ENCODE data around the gene RTBDN. TPM values are rescaled to one million over a fixed set of nuclear protein-coding genes. Genes with fewer than 3 reads are reported as not detected.

RTBDN gene
- 0.93 TPM for polyA plus RNA-seq (2012; ENCODE audit: insufficient read depth, insufficient read length)

DNA sequence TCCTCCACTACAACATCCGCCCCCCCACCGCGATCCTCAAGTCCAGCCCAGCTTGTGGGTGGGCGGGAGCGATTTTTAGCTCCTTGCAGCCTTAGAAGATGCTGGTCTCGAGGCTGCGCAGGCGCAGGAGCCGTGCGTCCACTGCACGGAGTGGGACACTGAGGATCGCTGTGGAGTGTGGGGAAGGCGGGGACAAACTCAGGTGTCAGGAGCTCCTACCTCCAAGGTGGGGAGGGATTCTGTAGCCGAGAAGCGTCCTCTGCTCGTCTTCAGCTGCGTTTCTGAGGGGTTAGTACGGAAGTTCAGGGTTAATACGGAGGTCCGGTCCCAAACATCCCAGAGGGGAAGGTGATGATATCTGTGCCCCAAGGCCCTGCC lies at the start of gene RTBDN:
TSS of gene RTBDN (minus strand) at position 14 of the 378 bp plus-strand sequence. CDS start 4,600 bp downstream, outside the sequence.
- H3K4me3 ChIP-seq (ENCODE audit: low read length): peak within 1 kb of the TSS; percentile 49
- no peak for DNase-seq (ENCODE audit: low read depth, low spot score)

DNA sequence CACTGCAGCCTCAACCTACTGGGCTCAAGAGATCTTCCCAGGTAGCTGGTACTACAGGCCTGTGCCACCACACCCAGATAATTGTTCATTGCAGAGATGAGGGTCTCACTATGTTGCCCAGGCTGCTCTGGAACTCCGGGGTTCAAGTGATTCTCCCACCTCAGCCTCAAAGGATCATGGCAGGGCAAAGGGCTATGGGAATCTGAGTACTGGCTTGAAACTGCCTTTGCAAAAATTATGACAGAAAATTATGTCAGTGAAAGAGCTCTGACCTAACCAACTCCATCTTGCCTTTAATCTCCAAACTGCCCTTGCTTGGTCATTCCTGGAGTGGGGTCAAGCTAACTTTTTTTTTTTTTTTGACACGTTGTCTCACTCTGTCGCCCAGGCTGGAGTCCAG lies 48.2 kb upstream of the RTBDN start:
- DNase-seq (ENCODE audit: low read depth, low spot score): no peak
- no peak overlapping the region for H3K4me3 ChIP-seq (ENCODE audit: low read length)

DNA sequence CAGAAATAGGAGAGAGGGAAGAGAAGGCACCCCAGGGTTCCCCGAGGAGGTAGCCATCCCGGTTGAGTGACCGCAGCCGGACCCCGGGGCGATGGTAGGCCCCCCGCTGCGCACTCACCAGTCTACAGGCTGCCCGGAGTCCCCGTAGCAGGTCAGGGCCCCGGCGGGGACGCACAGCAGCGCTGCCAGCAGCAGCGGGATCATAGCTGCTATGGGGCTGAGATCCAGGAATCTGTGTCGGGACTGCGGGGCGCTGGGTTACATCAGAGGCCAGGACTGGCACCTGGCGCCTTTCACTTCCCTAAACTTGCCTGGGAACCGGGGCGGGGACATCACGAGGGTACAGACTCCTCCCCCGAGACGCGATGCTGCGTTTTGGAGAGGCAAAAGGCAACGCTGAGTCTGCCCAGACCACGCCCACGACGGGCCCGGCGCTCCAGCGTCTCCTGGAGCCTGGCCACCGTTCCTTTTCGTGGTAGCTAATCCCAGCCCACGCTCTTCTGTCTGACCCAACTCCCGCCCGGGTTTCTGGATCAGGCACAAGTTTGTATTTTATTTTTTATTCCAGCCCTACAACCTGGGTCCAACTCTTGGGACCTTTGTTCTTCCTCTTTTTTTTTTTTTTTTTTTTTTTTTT lies 46.9 kb upstream of the RTBDN start, which contains the start of gene DNASE2:
TSS of gene DNASE2 (minus strand) at position 278 of the 637 bp plus-strand sequence. CDS start at position 204, 74 bp downstream.
- H3K4me3 ChIP-seq (ENCODE audit: low read length): peak within 1 kb of the TSS; percentile 75
- peak; percentile 88 for DNase-seq (ENCODE audit: low read depth, low spot score)

DNA sequence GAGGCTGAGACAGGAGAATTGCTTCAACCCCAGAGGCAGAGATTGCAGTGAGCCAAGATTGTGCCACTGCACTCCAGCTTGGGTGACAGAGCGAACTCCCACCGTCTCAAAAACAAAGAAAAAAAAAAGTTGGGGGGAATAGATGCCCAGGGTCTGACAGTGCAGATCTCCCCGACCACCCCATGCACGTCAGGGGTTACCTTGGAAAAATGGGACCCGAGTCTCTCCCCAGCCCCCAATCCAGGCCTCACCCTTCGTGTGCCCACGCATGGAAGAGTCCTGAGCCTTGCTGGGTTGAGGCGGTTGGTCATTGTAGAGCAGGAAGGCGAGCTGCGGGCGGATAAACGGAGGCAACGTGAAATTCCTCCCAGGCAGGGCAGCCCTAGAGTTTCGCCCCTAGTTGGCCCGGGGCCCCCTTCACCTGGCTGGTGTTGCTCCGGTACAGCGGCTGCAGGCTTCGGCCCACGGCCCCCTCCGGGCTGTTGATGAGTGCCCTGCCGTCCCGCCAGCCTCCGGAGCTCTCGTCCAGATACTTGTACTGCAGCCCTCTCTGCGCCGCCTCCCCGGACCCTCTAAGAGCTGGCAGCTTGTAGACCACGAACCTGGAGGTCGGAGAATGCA lies 46.3 kb upstream of the RTBDN start:
- no peak for DNase-seq (ENCODE audit: low read depth, low spot score)
- H3K4me3 ChIP-seq (ENCODE audit: low read length): peak overlapping the region; percentile 75

DNA sequence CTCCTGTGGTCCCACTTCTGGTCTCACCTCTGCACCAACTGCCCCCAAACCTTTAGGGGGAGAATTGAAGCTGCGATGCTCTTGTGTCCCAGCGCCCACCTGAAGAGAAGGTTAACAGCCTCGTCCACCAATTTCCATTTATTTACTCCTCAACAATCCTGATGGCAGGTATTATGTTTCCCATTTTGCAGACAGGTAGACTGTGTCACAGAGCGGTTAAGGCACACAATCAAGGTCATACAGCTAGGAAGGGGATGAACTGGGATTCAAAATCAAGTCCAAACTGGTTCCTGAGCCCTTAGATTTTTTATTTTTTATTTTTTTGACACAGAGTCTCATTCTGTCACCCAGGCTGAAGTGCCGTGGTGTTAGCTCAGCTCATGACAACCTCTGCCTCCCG lies 40.7 kb upstream of the RTBDN start:
- no peak overlapping the region for H3K4me3 ChIP-seq (ENCODE audit: low read length)
- no peak for DNase-seq (ENCODE audit: low read depth, low spot score)

DNA sequence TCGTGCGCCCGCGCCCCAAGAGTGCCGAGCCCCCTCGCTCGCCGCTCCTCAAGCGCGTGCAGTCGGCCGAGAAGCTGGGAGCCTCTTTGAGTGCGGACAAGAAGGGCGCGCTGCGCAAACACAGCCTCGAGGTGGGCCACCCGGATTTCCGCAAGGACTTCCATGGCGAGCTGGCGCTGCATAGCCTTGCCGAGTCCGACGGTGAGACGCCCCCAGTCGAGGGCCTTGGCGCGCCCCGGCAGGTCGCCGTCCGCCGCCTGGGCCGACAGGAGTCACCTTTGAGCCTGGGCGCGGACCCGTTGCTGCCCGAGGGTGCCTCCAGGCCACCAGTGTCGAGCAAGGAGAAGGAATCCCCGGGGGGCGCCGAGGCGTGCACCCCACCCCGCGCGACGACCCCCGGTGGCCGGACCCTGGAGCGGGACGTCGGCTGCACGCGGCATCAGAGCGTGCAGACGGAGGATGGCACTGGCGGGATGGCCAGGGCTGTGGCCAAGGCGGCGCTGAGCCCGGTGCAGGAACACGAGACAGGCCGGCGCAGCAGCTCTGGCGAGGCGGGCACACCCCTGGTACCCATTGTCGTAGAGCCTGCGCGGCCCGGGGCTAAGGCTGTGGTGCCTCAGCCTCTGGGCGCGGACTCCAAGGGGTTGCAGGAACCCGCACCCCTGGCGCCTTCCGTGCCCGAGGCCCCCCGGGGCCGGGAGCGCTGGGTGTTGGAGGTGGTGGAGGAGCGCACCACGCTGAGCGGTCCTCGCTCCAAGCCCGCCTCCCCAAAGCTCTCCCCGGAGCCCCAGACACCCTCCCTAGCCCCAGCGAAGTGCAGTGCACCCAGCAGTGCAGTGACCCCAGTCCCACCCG lies 39.7 kb upstream of the RTBDN start:
- no peak overlapping the region for H3K4me3 ChIP-seq (ENCODE audit: low read length)
- DNase-seq (ENCODE audit: low read depth, low spot score): no peak

DNA sequence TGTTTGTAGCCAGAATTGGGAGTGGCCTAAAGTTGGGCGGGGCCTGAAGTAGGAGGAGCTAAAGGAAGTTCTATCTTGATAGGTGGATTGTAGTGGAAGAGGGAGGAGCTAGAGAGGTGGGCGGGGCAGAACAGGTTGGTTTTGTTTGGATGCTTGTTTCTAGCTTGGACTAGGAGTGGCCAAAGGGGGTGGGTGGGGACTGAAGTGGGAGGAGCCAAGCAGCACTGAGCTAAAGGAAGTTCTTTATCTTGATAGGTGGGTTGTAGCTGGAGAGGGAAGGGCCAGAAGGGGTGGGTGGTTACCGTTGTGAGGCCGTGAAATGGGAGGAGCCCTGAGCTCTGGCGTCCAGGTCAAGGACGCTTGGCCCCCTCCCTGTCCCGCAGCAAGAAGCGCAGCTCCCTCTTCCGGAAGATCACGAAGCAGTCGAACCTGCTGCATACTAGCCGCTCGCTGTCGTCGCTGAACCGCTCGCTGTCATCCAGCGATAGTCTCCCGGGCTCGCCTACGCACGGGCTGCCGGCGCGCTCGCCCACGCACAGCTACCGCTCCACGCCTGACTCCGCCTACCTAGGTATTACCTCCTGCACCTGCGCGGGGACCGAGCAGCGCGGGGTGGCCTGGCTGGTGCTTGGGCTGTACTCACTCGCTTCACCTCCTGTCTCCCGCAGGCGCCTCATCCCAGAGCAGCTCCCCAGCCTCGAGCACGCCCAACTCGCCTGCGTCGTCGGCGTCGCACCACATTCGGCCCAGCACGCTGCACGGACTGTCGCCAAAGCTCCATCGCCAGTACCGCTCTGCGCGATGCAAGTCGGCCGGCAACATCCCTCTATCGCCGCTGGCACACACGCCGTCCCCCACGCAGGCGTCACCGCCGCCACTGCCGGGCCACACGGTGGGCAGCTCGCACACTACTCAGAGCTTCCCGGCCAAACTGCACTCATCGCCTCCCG lies 38.8 kb upstream of the RTBDN start:
- H3K4me3 ChIP-seq (ENCODE audit: low read length): no peak overlapping the region
- DNase-seq (ENCODE audit: low read depth, low spot score): peak; percentile 54

DNA sequence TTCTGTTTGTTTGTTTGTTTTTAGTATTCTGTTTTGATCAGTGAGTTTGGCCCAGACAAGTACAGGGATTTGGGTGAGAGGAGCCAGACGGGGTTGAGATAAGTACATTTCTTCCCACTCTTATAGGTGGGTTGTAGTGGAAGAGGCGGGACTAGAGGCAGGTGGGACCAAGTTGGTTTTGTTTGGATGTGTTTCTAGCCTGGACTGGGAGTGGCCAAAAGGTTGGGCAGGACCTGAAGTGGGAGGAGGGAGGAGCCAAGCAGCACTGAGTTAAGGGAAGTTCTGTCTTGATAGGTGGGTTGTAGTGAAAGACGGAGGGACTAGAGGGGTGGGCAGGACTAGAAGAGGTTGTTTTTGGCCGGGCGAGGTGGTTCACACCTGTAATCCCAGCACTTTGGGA lies 37.9 kb upstream of the RTBDN start:
- DNase-seq (ENCODE audit: low read depth, low spot score): no peak
- no peak overlapping the region for H3K4me3 ChIP-seq (ENCODE audit: low read length)

DNA sequence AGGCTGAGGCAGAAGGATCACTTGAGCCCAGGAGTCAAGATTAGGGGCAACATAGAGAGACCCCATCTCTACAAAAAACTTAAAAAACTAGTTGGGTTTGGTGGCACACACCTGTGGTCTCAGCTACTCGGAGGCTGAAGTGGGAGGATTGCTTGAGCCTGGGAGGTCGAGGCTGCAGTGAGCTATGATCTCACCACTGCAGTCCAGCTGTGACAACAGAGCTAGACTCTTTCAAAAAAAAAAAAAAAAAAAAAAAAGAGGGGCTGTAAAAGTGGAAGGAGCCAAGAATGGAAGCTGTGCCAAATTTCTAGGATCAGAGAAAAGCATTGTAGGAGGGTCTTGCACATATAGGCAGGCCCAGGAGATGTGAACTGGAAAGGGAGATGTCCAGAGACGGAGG lies 37.3 kb upstream of the RTBDN start:
- DNase-seq (ENCODE audit: low read depth, low spot score): no peak
- H3K4me3 ChIP-seq (ENCODE audit: low read length): no peak overlapping the region

DNA sequence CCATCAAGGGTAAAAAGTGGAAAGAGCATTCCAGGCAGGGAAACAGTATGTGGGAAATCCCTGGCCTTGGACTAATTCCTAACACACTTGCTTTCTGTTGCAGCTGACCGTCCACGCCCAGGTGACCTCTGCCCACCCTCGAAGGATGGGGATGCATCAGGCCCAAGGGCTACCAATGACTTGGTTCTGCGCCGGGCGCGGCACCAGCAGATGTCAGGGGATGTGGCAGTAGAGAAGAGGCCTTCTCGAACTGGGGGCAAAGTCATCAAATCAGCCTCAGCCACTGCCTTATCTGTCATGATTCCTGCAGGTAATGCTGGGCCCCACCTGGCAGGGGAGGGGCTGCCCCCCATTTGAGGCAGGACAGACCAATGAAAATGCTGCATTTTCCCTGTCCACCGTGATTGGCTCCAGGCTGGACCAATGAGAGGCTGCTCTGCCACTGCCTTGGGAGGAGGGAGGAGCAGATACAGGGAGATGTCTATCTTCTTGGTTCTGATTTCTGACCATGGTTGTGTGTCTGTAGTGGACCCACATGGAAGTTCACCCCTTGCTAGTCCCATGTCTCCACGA lies 34.2 kb upstream of the RTBDN start:
- no peak overlapping the region for H3K4me3 ChIP-seq (ENCODE audit: low read length)
- peak; percentile 45 for DNase-seq (ENCODE audit: low read depth, low spot score)

DNA sequence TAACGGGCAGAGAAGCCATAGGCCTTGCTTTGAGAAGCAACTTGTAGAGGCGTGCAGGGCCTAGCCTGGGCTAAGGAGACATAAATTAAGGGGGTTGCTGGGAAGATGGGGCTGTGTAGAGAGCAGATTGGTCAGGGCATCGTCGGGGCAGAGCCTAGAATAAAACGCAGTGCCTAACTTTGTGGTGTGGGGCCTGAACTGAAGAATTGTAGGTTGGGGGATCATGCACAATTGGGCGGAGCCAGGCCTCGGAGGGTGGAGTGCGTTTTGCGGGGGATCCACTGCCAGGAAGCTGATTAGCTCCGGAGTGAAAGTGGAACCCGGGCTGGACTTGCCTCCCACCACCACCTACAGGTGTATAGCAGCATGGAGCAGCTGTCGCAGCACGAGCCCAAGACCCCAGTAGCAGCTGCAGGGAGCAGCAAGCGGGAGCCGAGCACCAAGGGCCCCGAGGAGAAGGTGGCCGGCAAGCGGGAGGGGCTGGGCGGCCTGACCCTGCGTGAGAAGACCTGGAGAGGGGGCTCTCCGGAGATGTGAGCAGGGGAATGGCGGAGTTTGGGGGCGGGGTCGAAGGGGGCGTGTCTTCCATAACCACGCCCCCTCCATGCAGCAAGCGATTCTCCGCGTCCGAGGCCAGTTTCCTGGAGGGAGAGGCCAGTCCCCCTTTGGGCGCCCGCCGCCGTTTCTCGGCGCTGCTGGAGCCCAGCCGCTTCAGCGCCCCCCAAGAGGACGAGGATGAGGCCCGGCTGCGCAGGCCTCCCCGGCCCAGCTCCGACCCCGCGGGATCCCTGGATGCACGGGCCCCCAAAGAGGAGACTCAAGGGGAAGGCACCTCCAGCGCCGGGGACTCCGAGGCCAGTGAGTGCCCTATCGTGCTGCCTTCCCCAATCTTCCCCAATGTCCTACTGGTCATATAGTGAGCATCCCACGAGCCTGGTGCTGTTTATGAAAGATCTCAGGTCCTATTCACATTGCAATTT lies 33.0 kb upstream of the RTBDN start:
- no peak for DNase-seq (ENCODE audit: low read depth, low spot score)
- H3K4me3 ChIP-seq (ENCODE audit: low read length): no peak overlapping the region

DNA sequence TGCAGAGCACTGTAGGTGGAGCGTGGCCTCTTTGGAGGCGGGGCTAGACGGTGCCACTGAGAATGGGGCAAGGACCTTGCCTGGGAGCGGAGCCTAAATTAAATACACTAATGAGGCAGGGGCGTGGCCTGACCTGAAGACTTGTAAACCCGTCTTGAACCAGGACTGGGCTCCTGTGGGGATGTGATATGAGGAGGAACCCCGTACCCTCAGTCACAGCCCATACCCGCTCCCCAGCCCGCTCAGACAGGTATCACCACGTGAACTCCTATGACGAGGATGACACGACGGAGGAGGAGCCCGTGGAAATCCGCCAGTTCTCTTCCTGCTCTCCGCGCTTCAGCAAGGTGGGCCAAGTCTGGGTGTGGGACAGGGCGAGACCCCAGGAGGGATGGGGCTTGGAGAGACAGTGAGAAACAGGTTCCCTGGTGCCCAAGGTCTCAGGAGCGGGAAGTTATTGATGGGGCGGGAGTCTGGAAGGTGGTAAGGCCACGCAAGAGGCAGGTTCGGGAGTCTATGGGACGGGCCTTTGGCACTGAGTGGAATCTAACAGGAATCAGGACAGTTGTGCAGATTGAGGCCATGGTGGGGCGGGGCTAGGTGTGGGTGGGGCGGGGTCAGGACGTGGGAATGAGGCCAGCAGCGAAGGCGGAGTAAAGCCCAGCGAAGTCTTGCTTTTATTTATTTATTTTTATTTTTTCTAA lies 32.2 kb upstream of the RTBDN start:
- no peak for DNase-seq (ENCODE audit: low read depth, low spot score)
- H3K4me3 ChIP-seq (ENCODE audit: low read length): no peak overlapping the region

DNA sequence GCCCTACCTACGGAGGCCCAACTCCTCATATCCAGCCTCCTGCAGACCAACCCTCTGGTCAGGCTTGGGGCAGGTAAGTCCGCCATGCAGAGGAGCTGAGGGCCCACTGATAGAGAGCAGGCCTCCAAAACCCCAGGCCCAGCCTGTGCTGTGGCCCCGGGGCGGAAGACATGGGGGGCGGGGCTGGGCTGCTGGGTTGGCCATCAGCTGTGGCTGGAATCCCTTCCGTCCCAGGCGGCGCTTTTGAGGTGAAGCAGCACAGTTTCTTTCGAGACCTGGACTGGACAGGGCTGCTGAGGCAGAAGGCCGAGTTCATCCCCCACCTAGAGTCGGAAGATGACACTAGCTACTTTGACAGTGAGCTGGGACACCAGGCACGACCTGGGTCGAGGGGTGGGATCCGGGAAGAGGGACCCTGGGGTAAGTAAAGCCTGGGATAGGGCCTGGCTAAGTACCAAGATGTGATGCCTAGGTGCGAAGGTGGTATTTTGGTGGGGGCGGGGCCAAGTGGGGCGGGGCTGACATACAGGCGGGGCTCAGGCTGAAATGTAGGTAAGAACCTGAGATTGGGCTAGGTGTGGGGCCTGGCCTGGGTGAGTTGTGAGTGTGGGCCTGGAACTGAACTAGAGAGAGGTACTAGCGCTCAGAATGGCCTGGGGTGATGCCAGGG lies 31.5 kb upstream of the RTBDN start:
- no peak overlapping the region for H3K4me3 ChIP-seq (ENCODE audit: low read length)
- no peak for DNase-seq (ENCODE audit: low read depth, low spot score)

DNA sequence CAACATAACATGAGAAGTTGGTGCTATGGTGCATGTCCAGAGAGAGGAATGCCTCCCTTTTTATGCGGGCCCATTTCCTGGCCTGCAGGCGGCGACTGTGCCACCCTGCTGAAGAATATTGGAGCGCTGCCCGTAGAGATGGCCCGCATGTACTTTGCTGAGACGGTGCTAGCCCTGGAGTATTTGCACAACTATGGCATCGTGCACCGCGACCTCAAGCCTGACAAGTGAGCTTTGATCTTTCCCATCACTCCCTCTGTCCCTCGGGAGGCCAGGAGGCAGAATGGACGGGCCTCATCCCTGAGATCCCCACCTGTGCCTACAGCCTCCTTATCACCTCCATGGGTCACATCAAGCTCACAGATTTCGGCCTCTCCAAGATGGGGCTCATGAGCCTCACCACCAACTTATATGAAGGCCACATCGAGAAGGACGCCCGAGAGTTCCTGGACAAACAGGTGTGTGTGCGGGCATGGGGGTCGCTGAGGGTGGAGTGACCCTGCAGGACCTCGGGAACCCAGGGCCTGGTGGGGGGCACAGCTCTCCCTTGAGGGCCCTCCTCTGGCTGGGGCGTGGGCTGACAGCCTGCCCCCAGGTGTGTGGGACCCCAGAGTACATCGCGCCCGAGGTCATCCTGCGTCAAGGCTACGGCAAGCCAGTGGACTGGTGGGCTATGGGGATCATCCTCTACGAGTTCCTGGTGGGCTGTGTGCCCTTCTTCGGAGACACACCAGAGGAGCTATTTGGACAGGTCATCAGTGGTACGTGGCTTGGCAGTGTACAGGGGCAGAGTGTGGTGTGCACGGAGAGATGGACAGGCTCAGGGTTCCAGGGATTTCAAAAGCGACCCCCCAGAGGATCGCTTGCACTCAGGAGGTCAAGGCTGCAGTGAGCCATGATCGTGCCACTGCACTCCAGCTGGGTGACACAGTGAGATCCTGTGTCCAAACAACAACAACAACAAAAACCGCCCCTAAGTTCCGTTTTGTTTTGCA lies 30.6 kb upstream of the RTBDN start:
- H3K4me3 ChIP-seq (ENCODE audit: low read length): no peak overlapping the region
- DNase-seq (ENCODE audit: low read depth, low spot score): no peak

DNA sequence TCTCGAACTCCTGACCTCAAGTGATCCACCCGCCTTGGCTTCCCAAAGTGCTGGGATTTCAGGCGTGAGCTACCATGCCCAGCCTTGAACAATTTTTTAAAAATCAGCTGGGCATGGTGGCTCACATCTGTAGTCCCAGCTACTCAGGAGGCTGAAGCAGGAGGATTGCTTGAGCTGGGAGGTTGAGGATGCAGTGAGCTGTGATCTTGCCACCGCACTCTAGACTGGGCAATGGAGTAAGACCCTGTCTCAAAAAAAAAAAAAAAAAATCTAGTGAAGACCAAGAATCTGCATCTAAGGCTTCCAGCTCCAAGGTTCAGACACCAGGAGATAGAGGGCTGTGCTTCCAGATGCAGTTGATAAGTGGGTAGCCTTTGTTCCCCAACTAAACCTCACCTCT lies 29.8 kb upstream of the RTBDN start:
- H3K4me3 ChIP-seq (ENCODE audit: low read length): no peak overlapping the region
- DNase-seq (ENCODE audit: low read depth, low spot score): no peak

All from Jurkat, Clone E6-1 (cell line).